GM12875 (cell line): ENCODE results near the gene ASB18.
"Not testable (repeated sequence)": the region's sequence is repeated elsewhere in the genome, so short reads cannot be mapped to it uniquely, and the experiment has no call there.

ENCODE experiments used
- H3K4me3 ChIP-seq: one replicate; pipeline ENCODE4 v1.5.1; 2011; ENCODE audit warnings: low read depth, low read length, control low read depth
- CTCF ChIP-seq: IDR thresholded peaks from 2 replicates; pipeline ENCODE4 v1.5.1; 2011; ENCODE audit warnings: low read depth, mild to moderate bottlenecking, control low read depth, inconsistent platforms, low read length, moderate library complexity, borderline replicate concordance; ENCODE audit not compliant: insufficient read depth

The ASB18 gene

GRCh38 chr2:236286873-236287545, 22.8 kb upstream of the ASB18 start:
- H3K4me3 ChIP-seq: no peak overlapping the region
- no peak for TF ChIP-seq CTCF

- H3K4me3 ChIP-seq: no peak overlapping the region
- no peak for TF ChIP-seq CTCF
Measured at GRCh38 chr2:236284208-236284607, 20.0 kb upstream of the ASB18 start.

- no peak for TF ChIP-seq CTCF
- H3K4me3 ChIP-seq: no peak overlapping the region
Measured at GRCh38 chr2:236282406-236282805, 18.2 kb upstream of the ASB18 start.

- no peak overlapping the region for H3K4me3 ChIP-seq
- no peak for TF ChIP-seq CTCF
Measured at GRCh38 chr2:236281423-236281822, 17.2 kb upstream of the ASB18 start.

GRCh38 chr2:236273126-236273525, 8.9 kb upstream of the ASB18 start:
- no peak for TF ChIP-seq CTCF
- H3K4me3 ChIP-seq: no peak overlapping the region

- TF ChIP-seq CTCF: no peak
- H3K4me3 ChIP-seq: no peak overlapping the region
Measured at GRCh38 chr2:236271851-236272250, 7.6 kb upstream of the ASB18 start.

- H3K4me3 ChIP-seq: not testable (repeated sequence)
Measured at GRCh38 chr2:236269876-236270275, 5.7 kb upstream of the ASB18 start.

GRCh38 chr2:236265675-236266074, 1.5 kb upstream of the ASB18 start:
- TF ChIP-seq CTCF: no peak
- no peak overlapping the region for H3K4me3 ChIP-seq
